GM12892 (cell line): ENCODE data around the gene SLC25A22.

Experiments used
- POLR2AphosphoS5 ChIP-seq: IDR thresholded peaks from 2 replicates; pipeline ENCODE4 v1.6.1; 2011; ENCODE audit warnings: low read depth, low read length, control low read depth
- TAF1 ChIP-seq: IDR thresholded peaks from 2 replicates; pipeline ENCODE4 v1.6.1; 2011; ENCODE audit warnings: low read depth, mild to moderate bottlenecking, control low read depth, low read length, borderline replicate concordance

DNA sequence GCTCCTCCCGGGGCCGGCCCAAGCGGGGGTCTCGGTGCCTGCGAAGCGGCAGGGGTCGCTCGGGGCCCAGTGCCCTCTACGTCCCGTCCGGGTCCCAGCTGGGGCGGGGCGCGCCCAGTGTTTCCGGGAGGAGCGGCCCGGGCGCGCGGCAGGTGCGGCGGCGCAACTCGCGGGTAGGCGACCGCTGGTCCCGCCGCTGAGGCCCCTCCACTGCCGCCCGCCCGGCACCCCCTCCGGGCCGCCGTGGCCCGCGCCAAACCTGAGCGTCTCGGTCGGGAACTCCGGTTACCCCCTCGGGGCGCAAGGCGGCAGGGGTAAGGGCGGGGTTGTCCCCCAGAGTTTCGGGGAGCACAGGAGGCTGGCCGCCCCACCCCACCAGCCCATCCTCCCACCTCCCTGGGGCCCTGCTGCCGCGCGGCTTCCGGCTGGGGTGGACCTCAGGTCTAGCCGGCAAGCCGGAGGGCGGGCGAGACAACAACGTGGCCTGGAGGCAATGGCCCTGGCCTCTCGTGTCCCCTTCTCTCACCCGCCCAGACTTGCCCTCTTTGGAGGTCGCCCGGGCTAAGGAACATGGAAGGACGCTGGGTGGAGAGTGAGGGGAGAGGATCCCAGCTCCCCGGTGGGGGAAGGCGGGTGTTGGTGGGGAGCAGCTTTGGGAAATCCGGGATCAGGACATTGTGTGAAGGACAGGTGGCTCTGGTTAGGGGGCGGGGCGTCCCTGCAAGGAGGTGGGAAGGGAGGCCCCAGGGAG is 29.2 kb upstream of the SLC25A22 start:
- no peak for TF ChIP-seq POLR2AphosphoS5
- TF ChIP-seq TAF1, result no peak
